Stimulated activated CD4-positive, alpha-beta T cell treated with anti-CD3 and anti-CD28 coated beads, Interleukin-4, amount 100 ng/mL, for 24 hours (primary cell): ENCODE measurements around the gene CHPF2.

Experiments used
- DNase-seq: peaks from one replicate; pipeline ENCODE4 v3.0.0-alpha.2; 2020

Gene CHPF2

DNA sequence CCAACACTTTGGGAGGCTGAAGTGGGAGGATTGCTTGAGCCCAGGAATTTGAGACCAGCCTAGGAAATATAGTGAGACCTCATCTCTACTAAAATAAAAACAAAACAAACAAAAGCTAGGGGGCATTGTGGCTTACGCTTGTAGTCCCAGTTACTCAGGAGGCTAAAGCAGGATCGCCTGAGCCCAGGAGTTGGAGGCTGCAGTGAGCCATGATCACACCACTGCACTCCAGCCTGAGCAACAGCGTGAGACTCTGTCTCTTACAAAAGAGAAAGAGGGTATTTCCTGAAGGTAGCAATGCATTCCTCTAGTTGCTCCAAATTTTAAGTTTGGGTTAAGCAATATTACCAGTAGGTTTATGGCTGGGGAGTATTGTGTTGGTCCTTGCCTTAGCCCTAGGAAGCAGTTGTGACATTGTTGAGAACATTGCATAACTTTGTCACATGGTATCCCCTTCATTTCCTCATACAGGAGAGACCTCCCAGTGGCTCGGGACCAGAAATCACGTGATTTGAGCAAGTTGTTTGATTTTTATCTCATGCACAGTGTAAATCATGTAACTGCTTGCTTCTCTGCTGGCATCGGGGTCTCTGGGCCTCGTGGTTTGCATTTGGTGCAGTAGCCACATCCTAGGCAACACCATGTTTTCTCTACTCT, 39.5 kb downstream of the CHPF2 start:
- no peak for DNase-seq

DNA sequence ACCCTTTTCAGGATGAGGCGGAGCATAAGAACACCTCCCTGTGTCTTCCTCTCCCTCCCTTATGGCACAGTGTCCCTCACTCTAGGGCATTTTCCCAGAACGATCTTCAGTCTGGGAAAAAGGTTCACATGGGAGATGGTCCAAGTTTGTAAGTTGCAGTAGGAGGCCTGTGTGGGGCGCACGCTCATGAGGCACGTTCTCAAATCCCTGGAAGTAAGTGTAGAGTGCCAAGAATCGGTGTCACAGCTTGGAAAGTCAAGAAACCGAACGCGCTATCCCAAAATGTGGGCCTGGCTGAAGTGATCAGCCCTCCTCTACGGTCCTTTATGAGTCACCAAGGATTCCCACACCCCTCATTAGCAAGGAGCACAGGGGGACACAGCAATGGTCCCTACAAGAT, 40.1 kb downstream of the CHPF2 start:
- DNase-seq: no peak

DNA sequence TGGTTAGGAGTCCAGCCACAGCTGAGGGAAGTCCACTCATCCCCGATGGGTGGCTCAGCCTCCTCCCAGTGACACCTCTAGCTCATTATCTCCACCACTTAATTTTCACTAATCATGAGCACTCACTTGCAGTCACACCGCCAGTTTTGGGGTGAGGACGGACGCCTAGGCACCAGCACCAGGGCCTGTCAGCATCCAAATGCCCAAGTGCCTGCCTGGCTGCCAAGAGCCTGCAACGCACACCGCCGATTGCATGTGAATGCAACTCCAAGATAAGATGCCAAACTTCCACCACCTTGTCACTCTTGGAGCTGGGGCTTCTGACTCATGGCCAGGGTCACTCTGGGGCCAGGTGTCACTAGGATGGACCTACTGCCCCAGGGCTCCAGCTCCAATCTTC, 40.6 kb downstream of the CHPF2 start:
- DNase-seq: no peak

DNA sequence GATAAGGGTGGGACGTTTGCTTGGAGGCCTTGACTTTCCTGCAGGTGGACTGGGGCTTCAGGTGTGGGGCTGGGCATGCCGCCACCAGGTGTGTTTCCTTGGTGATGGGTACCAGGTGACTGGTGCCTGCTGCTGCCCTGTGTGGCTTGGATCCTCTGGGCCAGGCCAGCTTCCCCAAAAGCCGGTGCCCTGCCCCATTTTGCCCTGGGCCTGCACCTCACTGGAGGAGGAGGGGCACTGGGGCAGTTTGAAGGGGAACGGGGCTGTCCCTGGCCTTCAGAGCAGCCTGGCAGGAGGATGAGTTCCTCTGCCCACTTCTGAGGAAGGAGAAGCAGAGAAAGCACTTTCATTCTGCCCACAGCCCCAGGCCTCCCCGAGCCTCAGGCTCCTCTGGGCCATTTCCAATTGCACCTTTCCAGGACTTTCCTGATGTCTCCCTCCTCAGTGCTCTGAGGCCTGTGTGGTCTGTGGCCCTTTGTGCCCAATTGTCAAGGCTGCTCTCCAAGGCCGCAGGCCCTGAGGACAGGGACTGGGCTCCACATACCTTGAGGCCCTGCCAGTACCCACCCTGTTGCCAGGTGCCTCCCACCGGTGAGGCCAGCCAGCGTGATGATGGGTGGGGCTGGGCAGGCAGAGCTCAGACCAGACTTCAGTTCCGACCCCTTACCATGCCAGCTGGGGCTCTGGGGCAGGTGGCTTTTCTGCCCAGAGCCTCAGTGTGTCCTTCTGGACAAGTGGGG, 41.5 kb downstream of the CHPF2 start:
- DNase-seq: no peak

DNA sequence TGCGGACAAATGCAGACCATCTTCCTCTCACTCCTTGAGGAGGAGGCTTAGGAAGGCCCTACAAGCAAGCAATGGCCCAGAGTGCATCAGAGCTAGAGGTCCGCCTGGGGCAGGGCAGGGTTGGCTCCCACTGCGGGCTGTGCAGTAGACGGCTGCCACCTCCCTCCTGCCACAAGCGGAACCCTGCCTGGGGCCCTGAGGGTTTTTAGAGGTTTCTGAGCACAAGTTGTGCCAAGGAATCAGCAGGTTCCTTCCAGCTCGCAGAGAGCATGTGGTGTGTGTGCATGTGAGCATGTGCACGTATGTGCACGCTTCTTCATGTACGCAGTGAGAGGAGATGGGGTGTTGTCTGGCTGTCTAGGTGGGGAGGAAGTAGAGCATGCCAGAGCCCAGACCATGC, 42.1 kb downstream of the CHPF2 start:
- DNase-seq: no peak

DNA sequence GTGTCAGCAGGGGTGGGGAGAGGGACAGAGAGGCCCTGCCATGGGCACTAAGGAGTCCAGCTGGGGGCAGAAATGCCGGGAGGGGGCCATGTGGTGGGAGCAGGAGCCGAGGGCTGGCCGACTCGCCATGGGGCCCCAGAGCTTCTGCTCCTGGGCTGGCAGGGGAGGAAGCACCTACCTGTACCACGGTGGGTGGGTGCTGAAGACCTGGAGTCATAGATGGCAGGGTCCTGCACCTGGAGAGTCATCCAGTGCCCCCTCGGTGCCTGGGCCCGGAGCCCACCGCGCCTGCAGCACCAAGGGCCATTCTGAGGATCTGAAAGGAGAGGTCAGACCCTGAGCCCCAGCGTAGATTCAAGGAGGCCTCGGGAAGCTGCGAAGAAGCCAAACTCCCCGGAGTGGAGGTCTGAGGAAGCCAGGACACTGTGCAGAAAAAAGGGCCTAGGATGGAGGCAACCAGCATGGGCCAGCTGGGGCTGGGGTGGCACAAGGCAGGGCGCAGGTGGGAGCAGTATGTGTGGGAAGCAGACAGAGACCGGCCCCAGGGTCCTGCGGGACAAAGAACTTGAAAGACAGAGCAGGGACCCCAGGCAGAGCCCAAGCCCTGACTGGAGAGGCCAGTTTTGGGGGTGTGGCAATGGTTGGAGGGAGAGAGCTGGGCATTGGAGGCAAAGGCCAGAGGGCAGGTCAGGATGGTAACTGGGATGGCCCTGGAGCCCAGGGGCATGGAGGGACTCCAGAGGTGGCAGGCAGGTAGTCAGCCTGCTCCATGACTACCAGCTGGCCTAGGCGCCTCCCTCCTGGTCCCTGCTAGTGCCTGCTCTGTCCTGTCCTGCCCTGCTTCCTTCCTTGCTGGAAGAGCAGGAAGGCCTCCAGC, 42.9 kb downstream of the CHPF2 start:
- no peak for DNase-seq

DNA sequence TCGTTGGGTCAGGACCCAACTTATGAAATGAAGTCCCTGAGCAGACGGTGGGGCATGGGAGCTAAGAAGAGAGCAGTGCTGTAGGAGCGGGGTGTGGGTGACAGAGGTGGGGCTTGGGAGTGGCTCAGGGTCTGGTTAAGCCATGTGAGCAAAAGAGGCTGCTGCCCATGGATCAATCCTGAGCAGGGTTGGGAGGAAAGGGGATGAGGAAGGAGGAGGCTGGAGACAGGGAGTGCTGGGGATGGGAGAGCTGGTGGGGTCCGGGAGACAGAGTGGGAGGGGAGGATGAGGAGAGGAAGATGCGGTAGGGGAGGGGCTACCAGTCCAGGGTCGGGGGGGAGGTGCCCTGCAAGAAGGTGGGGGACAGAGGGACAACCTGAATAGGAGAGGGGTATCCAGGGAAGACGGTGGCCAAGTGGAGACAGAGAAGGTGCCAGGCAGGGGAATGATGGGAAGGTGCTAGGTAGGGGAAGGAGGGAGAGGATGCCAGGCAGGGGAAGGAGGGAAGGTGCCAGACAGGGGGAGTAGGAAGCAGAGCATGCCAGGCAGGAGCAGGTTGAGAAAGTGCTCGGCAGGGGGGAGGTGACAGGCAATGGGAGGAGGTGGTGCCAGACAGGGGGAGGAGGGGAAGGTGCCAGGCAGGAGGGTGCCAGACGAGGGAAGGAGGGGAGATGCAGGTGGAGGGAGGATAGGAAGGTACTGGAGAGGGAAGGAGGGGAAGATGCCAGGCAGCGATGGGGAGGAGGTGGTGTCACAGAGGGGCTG, 43.7 kb downstream of the CHPF2 start:
- no peak for DNase-seq

DNA sequence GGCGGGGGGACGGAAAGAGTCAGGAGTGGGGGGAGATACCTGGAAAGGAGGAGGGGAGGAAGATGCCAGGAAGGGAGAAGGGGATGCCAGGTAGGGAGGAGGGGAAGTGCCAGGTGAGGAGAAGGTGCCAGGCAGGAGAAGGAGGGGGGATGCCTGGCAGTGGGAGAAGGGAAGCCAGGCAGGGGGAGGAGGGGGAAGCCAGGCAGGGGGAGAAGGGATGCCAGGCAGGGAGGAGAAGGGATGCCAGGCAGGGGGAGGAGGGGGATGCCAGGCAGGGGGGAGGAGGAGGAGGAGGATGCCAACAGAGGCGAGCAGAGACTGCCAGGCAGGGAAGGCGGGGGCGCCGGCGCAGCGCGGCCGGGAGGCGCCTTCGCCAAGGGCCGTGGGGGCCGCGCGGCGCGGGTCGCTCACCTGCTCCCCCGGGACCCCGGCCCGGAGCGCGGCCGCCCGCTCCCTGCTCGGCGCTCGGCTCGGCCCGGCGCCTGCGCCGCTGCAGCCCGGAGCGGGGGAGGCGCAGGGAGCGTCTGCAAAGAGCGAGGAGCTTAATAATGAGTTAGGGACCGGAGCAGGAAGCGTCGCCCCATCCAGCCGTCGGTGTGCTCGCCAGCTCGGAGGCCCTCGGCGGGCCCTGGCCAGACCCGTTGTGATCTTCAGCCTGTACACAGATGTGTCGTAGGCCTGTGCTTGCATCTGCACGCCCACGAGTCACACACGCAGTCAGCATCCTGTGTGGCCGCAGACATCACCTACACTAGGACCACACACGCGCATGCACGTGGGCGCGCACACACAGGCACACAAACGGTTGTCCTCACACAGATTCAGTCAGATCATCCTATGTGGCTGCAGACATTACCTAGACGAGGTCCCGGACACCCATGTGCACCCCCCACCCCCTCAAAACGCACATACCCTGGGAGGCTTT, 44.6 kb downstream of the CHPF2 start:
- peak; percentile 61 for DNase-seq

DNA sequence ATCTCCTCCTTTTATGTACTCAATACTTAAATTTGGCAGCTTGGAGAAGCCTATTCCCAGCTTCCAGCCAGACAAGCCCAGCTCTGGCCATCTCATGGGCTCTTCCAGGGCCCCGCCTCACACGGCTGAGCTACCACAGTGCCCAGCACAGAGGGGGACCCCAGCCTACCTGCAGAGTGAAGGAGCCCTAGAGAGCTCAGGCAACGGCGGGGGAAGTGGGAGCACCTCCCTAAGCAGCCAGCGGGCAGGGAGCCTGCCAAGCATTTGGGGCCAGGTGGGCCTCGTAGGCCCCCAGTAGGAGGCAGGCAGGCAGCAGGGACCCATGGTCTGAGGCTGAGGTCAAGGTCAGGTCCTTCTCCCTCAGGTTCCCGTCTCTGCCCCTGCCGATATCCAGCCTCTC, 45.3 kb downstream of the CHPF2 start:
- DNase-seq: no peak

DNA sequence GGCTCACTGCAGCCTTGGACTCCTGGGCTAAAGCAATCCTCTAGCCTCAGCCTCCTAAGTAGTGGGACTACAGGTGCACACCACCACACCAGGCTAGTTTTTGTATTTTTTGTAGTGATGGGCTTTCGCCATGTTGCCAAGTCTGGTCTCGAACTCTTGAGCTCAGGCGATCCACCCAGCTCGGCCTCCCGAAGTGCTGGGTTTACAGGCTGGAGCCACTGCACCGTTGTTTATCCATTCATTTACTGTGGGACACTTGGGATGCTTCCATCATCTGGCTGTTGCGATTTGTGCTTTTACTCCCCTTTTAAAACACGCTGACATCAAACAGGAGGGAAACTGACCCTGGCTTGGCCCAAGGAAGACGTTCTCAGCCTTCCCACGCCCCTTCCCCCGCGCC, 46.7 kb downstream of the CHPF2 start:
- DNase-seq: no peak

DNA sequence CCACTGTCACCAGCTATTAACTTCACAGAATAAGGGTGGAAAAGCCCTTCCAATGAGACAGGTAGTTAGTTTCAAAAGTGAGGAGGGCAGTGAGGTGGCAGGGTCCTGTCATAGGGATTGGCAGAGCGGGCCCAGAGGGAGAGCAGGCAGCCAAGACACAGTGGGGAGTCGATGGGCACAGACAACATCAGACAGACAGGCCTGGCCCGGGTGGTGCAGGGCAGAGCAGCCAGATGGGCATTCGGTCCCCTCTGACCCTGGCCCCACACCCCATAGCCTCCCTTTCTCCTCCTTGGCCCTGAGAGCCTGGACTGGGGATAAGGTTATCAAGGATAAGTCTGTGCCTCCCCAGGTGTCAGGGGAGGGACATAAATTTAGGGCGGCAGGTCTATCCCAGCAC, 47.6 kb downstream of the CHPF2 start:
- DNase-seq: no peak

DNA sequence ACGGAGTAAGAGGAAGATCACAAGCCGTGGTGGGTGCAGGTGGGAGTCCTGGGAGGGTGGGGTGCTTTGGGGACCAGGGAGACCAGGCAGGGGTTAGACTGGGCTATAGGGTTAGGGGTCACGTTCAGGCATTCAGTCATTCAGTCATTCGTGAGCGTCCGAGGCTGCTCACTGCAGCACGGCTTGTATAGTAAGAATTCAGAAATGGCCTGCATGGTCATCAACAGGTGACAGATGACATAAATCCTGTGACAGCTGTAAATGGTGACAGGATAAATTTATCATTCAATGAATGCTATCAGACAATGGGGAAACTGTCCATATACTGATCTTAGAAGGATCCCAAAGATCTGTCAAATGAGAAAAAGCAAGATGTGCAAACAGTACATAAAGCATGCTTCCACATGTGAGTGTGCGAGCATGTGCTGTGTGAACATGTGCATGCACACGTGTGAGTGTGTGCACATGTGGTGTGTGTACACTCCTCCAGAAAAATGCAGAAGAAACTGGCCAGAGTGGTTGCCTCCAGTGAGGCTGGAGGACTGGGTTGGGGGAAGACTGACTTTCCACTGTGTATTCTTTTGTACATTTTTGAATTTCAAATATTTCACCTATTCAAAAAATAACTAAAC, 48.2 kb downstream of the CHPF2 start:
- DNase-seq: no peak

DNA sequence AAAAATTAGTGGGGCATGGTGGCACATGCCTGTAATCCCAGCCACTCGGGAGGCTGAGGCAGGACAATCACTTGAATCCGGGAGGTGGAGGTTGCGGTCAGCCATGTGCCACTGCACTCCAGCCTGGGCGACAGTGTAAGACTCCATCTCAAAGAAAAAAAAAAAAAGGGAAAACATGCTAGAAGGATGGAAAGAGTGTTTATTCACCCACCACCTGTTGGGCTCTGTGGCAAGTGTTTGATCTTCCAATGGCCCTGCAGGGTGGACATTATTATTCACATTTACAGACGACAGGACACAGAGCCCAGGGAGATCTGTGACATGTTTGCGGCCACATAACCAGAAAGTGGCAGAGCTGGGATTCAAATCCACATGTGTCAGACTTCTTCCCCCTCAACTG, 49.4 kb downstream of the CHPF2 start:
- no peak for DNase-seq

DNA sequence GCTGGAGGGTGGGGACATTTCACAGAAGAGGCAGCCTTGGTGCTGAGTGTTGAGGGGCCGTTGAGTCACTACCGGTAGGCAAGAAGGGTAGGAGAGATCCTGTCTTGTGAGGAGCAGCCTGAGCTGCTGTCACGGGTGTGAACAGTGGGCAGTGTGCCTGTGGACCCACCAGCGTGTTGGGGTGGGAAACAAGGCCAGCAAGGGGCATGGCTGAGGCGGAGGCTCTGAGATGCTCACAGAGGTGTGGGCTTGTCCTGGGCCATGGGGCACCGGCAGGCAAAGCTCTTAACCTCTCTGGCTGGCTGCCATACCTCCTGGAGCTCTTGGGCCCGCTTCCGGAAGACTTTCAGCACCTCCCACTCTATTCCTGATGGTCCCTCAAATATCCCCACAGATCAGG, 49.8 kb downstream of the CHPF2 start:
- no peak for DNase-seq

DNA sequence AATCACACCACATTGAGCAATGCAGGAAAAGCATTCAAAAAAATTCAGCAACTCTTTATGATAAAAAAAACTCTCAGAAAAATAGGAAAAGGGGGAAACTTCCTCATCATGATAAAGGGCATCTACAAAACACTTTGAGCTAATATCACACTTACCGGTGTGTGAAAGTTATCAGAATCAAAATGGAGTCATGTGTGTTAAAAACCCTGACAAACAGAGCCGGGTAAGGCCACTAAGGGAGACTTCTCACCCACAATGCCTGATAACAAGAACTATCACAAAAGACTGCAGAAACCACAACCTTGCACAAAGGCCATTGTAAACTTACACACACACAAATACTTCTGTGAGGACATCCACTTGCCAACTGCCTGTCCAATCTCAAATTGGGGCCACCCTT, 51.0 kb downstream of the CHPF2 start:
- DNase-seq: no peak

DNA sequence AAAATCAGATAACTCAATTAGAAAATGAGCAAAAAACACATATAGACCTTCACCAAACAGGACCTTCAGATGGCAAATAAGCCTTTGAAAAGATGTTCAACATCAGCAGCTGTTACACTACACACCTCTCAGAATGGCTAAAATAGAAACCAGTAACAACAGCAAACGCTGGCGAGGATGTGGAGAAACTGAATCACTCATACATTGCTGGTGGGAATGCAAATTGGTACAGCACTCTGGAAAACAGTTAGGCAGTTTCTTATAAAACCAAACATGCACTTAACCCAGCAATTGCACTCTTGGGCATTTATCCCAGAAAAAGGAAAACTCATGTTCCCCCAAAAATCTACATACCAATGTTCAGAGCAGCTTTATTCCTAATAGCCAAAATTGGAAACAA, 53.9 kb downstream of the CHPF2 start:
- no peak for DNase-seq
